ENCODE measurements around the gene SPA17. TPM values are rescaled to one million over a fixed set of nuclear protein-coding genes. Genes with fewer than 3 reads are reported as not detected.

The SPA17 gene
- total RNA-seq, 2 donors from 2014 or later: 2.5 to 2.6 TPM

- no peak for ATAC-seq (replicated peaks in 1 of 2)
- Mint-ChIP-seq H3K9me3 (no peaks in the 10 kb centered on the region), H3K27me3 (ENCODE audit: low read depth) (peaks cover 26% of the 10 kb centered on the region), H3K4me3 (peak overlapping the region; percentile 87 to 88), H3K4me1 (ENCODE audit: low read depth) (peaks cover 26% of the 10 kb centered on the region), H3K36me3 (ENCODE audit: insufficient read depth in 2 of 2) (no peaks in the 10 kb centered on the region), H3K27ac (peak overlapping the region; percentile 39)
- no peak for DNase-seq
Measured at GRCh38 chr11:124738713-124739478, 65.2 kb downstream of the SPA17 start.

GRCh38 chr11:124739479-124740276 lies 66.0 kb downstream of the SPA17 start, which contains the start of gene NRGN:
TSS of gene NRGN (plus strand) at chr11:124739942. CDS start at chr11:124740085, 143 bp downstream.
- peak; percentile 94 for ATAC-seq (replicated peaks in 1 of 2)
- peak; percentile 87 to 92 for DNase-seq
- peaks cover 26% of the 10 kb centered on the region for H3K27me3 Mint-ChIP-seq (ENCODE audit: low read depth)
- H3K9me3 Mint-ChIP-seq: no peaks in the 10 kb centered on the region
- H3K36me3 Mint-ChIP-seq (ENCODE audit: insufficient read depth in 2 of 2): no peaks in the 10 kb centered on the region
- H3K27ac Mint-ChIP-seq: peak within 1 kb of the TSS; percentile 39
- peak within 1 kb of the TSS; percentile 87 to 88 for H3K4me3 Mint-ChIP-seq
- peaks cover 26% of the 10 kb centered on the region for H3K4me1 Mint-ChIP-seq (ENCODE audit: low read depth)

- H3K4me3 Mint-ChIP-seq: peak overlapping the region; percentile 87 to 88
- peaks cover 26% of the 10 kb centered on the region for H3K27me3 Mint-ChIP-seq (ENCODE audit: low read depth)
- ATAC-seq (replicated peaks in 1 of 2) (peak; percentile 54 to 62), DNase-seq (peak; percentile 70 to 75)
- no peak overlapping the region for H3K27ac Mint-ChIP-seq
- no peaks in the 10 kb centered on the region for H3K36me3 Mint-ChIP-seq (ENCODE audit: insufficient read depth in 2 of 2)
- peaks cover 30% of the 10 kb centered on the region for H3K4me1 Mint-ChIP-seq (ENCODE audit: low read depth)
- no peaks in the 10 kb centered on the region for H3K9me3 Mint-ChIP-seq
Measured at GRCh38 chr11:124740277-124740882, 66.7 kb downstream of the SPA17 start.

GRCh38 chr11:124742555-124742954 lies 68.9 kb downstream of the SPA17 start:
- H3K27me3 Mint-ChIP-seq (ENCODE audit: low read depth): peaks cover 26% of the 10 kb centered on the region
- no peak overlapping the region for H3K27ac Mint-ChIP-seq

GRCh38 chr11:124743050-124743449 lies 69.3 kb downstream of the SPA17 start:
- Mint-ChIP-seq H3K4me3 (no peak overlapping the region), H3K4me1 (ENCODE audit: low read depth) (peaks cover 36% of the 10 kb centered on the region), H3K36me3 (ENCODE audit: insufficient read depth in 2 of 2) (no peaks in the 10 kb centered on the region), H3K27me3 (ENCODE audit: low read depth) (peaks cover 26% of the 10 kb centered on the region), H3K27ac (no peak overlapping the region), H3K9me3 (no peaks in the 10 kb centered on the region)
- ATAC-seq (replicated peaks in 1 of 2): no peak
- DNase-seq: no peak

More at GRCh38 chr11:124742555-124742954, 68.9 kb downstream of the SPA17 start:
- no peak for DNase-seq
- no peaks in the 10 kb centered on the region for H3K36me3 Mint-ChIP-seq (ENCODE audit: insufficient read depth in 2 of 2)
- no peak overlapping the region for H3K4me3 Mint-ChIP-seq
- ATAC-seq (replicated peaks in 1 of 2): no peak
- no peaks in the 10 kb centered on the region for H3K9me3 Mint-ChIP-seq
- peaks cover 36% of the 10 kb centered on the region for H3K4me1 Mint-ChIP-seq (ENCODE audit: low read depth)

- no peak overlapping the region for H3K27ac Mint-ChIP-seq
- H3K36me3 Mint-ChIP-seq (ENCODE audit: insufficient read depth in 2 of 2): no peaks in the 10 kb centered on the region
- DNase-seq (no peak), ATAC-seq (replicated peaks in 1 of 2) (no peak)
- H3K9me3 Mint-ChIP-seq: no peaks in the 10 kb centered on the region
- peak overlapping the region; percentile 52 to 67 for H3K4me3 Mint-ChIP-seq
- peaks cover 13% of the 10 kb centered on the region for H3K27me3 Mint-ChIP-seq (ENCODE audit: low read depth)
- H3K4me1 Mint-ChIP-seq (ENCODE audit: low read depth): peaks cover 37% of the 10 kb centered on the region
Measured at GRCh38 chr11:124745270-124745834, 71.6 kb downstream of the SPA17 start.

GRCh38 chr11:124745835-124746620 lies 72.3 kb downstream of the SPA17 start:
- Mint-ChIP-seq H3K9me3 (no peaks in the 10 kb centered on the region), H3K27me3 (ENCODE audit: low read depth) (peaks cover 11% of the 10 kb centered on the region), H3K4me3 (peak overlapping the region; percentile 89 to 100), H3K27ac (no peak overlapping the region), H3K36me3 (ENCODE audit: insufficient read depth in 2 of 2) (no peaks in the 10 kb centered on the region), H3K4me1 (ENCODE audit: low read depth) (peaks cover 30% of the 10 kb centered on the region)
- DNase-seq (peak; percentile 48 to 51), ATAC-seq (replicated peaks in 1 of 2) (peak; percentile 12 to 28)

GRCh38 chr11:124746621-124747243 lies 73.0 kb downstream of the SPA17 start:
- peak; percentile 92 for ATAC-seq (replicated peaks in 1 of 2)

More at GRCh38 chr11:124746621-124747243, 73.0 kb downstream of the SPA17 start:
- peaks cover 4% of the 10 kb centered on the region for H3K27me3 Mint-ChIP-seq (ENCODE audit: low read depth)
- H3K27ac Mint-ChIP-seq: no peak overlapping the region
- no peaks in the 10 kb centered on the region for H3K36me3 Mint-ChIP-seq (ENCODE audit: insufficient read depth in 2 of 2)
- H3K4me1 Mint-ChIP-seq (ENCODE audit: low read depth): peaks cover 26% of the 10 kb centered on the region
- no peaks in the 10 kb centered on the region for H3K9me3 Mint-ChIP-seq
- H3K4me3 Mint-ChIP-seq: peak overlapping the region; percentile 89 to 100
- DNase-seq: peak; percentile 81

Other genes with a start within 250 kb of the SPA17 start
- gene OR8B4, start 249.0 kb upstream of the SPA17 start, total RNA-seq: not detected
- not detected for gene OR8B8, start 228.2 kb upstream of the SPA17 start, total RNA-seq
- not detected for gene OR8B12, start 130.2 kb upstream of the SPA17 start, total RNA-seq
- not detected for gene OR8A1, start 103.9 kb upstream of the SPA17 start, total RNA-seq
- not detected for gene PANX3, start 62.5 kb upstream of the SPA17 start, total RNA-seq
- 10 to 100 TPM; 45.5 to 50.8 TPM for gene TBRG1, start 51.0 kb upstream of the SPA17 start, total RNA-seq
- gene SIAE, start 165 bp upstream of the SPA17 start, total RNA-seq: 10 to 100 TPM in 1 of 2 donors, 1 to 10 TPM in 1; 8.4 to 12.0 TPM
- gene NRGN, start 66.0 kb downstream of the SPA17 start, total RNA-seq: 1 to 10 TPM; 4.2 to 4.4 TPM
- under 1 TPM; 0.35 to 0.48 TPM for gene VSIG2, start 78.4 kb downstream of the SPA17 start, total RNA-seq
- gene ESAM, start 88.4 kb downstream of the SPA17 start, total RNA-seq: 1 to 10 TPM in 1 of 2 donors, under 1 TPM in 1; 0.88 to 1.1 TPM
- gene MSANTD2, start 126.5 kb downstream of the SPA17 start, total RNA-seq: 10 to 100 TPM; 11.1 to 12.5 TPM
- 10 to 100 TPM; 21.5 to 26.6 TPM for gene ROBO3, start 191.5 kb downstream of the SPA17 start, total RNA-seq
- not detected for gene ROBO4, start 224.0 kb downstream of the SPA17 start, total RNA-seq
- not detected for gene HEPN1, start 245.3 kb downstream of the SPA17 start, total RNA-seq